HG03135 (cell line): ENCODE data around the gene UNK.
"Not testable (repeated sequence)": the region's sequence is repeated elsewhere in the genome, so short reads cannot be mapped to it uniquely, and the experiment has no call there.

Experiments
- ATAC-seq: cut with Tn5 transposase; IDR thresholded peaks from one replicate; pipeline ENCODE4 v1.9.1; 2021; ENCODE audit warnings: mild to moderate bottlenecking, moderate library complexity; ENCODE audit not compliant: unreplicated experiment

Gene UNK

GRCh38 chr17:75771334-75772281 is 13.0 kb upstream of the UNK start:
- no peak for ATAC-seq

- ATAC-seq, result no peak
These were observed 11.3 kb upstream of the UNK start for GRCh38 chr17:75773121-75773807.

DNA sequence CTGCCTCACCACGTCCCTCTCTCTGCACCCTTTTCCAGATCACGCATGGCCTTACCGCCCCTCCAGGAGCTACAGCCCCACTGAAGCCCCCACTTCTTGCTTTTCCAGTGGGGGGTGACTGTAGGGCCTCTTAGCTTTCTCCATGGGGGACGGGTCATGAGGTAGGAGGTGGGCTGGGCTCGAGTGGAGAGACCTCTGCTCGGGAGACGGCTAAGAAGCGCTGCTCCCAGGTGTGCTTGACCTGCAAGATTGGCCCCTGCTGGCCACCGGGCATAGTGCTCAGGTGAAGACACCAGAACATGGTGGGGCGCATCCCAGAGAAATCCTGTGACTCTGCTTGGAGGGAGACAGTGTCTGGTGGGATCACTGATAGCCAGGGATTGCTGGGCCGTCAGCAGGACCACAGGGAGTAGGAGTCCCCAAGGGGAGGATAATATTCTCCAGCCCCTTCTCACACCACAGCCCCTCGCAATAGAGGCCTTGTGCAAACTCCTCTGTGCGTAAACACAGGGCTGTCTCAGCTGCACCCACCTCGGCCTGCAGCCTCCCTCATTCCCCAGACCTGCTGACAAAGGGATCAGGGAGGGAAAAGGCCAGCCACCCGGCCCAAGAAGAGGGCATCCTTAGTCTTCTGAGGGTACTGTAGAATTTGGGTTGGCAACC is 10.7 kb upstream of the UNK start:
- no peak for ATAC-seq

GRCh38 chr17:75774471-75774990 is 10.1 kb upstream of the UNK start:
- ATAC-seq, result no peak

DNA sequence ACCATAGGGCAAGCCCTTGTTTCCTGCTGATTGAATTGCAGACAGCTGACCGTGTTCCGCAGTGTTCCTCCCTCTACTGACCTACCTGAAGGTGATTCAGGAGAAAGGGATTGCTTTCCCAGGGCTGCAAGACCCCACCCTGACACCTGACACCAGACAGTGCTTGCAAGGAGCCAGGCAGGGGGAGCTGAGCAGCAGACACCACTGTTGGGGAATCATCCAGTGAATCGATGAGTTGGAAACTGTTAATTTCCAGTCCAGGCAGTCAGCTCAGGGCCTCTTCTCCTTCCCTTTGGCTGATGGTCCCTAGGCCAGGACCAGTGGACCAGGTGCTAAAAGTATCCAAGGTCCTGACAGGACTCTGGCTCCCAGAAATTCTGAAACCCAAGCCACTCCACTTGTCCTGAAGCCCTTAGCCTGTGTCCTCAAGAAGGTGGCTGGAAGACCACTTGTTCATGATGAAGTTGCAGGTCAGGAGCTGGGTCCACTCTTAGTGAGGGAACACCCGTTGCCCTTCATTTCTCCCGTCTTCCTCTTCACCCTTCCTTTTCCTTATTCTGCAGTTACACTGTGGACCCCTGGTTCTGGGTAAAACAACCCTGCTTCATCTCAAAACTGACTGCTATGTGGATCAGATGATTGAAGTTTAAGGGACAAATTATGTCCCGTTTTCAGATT is 9.5 kb upstream of the UNK start:
- ATAC-seq, result no peak

- ATAC-seq, result no peak
These were observed 8.0 kb upstream of the UNK start for GRCh38 chr17:75776386-75777295.

DNA sequence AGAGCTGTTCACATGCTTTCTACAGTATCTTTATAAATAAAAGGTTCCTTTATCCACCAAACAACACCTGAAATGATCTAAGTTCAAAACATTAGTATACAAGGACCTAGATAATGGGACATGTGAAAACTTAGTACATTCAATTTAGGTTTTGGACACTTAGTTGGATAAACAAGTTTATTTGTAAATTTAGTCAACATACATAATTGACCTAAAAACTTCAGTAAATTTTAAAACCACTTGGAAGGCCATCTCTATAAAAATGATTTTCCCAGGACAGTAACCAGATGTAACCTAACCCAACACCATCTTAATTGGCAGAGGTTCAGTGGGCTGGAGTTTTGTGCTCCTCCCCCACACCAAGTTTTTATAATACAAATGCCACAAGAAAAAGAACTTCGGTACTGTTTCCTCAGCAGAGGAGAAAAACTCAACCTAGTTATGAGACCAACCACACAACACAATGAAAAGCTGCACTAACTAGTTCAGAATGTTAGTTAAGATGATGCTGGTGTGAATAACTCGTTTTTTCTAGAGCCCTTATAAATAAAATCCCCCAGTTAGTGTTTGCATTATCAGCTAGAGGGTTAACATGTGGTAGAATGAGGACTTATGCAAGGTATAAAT is 7.2 kb upstream of the UNK start:
- ATAC-seq, result no peak

DNA sequence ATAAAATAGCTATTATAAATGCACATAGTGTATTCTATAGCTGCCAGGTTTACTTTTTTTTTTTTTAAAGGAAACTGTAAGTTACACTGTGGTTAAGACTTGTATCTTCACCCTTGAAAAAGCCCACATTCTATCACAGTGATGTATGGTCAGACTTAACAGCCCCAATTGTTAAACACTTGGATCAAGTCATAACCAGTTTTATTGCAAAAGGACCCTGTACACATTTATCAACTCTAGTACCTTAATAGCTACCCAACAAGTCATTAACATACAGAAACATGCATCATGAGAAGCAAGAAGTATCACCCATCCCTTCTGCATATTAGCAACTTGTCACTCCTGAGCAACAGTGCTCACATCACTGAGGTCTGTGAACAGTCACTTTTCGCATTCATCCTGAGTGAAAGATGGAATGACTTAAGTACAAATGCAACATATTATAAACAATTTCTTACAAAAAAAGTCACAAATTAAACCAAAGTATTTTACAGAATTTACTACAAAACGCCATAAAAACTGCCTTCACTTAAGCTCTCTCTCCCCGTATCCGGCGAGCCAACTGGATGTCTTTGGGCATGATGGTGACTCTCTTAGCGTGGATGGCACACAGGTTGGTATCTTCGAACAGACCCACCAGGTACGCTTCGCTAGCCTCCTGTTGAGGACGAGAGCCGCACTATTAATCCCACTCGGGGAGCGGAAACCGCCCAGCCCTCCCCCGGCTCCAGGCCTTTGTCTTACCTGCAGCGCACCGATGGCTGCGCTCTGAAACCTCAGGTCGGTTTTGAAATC is 6.3 kb upstream of the UNK start:
- ATAC-seq, result not testable (repeated sequence)

- peak; percentile 8 for ATAC-seq
These were observed 5.8 kb upstream of the UNK start for GRCh38 chr17:75778861-75779249.

- ATAC-seq, result peak; percentile 61
These were observed 5.2 kb upstream of the UNK start for GRCh38 chr17:75779250-75779986.

GRCh38 chr17:75779987-75780889 is 4.4 kb upstream of the UNK start:
- no peak for ATAC-seq

DNA sequence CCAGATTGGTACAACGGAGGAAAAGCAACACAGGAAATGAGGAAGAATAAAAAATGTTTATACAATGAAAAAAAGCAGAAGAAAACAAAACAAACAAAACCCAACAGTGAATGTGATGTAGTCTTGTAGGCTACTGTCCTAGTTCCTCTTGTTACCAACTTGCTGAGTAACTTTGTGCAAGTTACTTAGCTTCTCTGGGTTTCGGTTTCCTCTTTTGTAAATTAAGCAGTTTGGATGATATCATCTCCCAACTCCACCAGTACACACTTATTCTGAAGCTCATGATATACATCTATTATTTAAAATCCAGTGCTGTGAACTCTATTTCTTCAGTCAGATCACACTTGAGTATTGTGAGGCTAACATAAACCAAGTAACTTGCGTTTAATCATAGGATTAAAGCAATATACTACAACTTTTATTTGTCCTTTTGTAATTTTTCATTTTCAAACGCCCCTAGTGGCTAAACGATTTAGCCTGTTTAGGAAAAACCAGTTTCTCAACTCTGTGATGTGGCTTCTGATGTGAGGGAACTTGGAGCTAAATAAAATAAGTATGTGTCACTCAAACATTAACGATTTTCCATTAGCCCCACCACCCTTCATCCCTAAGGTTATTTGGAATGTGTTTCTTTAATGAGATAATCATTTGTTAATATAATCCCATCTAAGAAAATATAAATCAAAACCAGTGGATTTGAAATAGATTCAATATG is 1.4 kb upstream of the UNK start:
- no peak for ATAC-seq

DNA sequence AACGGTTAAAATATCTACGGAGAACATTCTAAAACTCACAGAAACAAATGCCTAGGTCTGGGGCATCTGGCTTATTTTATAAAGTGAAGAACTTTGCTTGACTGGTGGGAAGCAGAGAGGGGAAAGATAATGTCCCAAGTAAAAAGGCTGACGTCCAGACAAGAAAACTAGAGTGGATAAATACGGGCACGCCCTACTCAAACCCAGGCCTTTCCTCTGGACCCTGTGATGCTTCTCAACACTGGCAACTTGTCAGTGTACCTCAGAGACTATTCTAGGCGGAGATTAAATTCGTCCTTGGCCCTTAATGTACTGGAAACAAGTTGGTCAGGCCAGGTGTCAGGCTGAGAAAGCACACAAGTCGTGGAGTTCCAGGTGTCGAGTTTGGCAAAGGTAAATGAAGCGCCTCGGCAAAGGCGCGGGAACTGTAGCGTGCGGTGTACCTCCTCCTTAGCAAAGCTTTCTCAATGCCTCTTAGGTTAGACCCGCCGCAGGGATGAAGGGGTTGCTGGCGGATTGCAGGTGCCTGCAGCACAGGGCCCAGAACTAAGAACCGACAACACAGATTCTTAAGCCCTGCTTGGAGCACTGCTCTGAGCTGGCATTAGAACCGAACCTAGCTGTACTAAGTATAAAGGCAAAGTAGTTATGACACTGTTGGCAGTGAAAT is 668 bp upstream of the UNK start:
- ATAC-seq, result no peak

DNA sequence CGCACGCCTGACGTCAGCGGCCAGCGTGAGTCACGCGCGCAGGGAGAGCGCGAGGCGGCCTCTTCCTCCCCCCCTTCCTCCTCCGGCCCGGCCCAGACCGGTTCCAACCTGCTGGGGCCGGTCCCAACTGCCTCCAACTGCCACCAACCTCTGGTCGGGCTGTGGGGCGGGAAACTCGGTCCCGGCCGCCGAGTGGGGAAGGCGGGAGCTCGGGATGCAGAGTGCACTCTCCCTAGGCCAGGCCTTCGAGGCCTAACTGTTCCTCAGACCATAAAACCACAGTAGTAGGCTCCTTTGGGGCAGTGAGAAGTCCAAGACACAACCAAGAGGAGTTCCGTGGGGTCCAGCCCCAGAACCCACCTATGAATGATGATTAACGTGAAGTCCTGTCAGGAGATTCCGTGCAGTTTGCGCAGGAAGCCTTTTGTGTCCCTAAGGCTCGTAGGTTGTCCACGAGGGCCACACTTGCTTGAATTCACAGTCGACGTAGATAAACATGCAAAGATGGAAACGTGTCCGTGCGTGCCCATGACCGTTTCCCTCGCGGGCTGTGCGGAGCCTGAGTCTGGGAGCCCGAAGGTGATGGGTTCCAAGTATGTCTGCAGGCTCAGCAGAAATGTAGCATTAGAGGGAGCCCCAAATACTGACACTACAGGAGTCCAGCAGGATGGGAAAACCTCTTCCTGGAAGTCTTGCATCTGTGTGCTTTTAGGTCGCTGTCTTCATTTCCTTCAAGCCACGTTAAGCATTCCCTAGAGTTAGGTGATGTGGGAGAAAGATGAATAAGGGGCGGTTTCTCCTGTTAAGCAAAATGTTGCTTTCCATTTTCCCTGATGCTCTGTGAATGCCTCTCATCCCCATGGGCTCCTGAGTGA is 647 bp downstream of the UNK start:
- ATAC-seq, result peak; percentile 51

DNA sequence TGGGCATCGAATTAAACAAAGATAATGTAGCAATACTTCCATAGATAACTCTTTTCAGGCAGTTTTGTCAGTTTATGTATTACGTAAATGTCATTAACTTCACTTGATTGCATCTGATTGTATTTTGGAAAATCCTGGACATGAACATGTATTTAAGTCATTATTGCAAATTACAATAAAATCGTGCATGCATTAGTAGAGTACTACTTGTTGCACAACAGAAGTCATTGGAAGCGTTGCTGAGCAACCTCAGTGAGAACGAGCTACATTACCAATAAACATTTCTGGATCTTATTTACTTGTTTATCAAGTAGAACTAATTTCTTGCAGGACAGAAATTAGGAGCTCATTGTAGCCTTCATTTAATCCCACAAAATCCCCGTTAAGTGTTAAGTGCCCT is 6.6 kb downstream of the UNK start:
- ATAC-seq, result no peak
